Measurements from ENCODE around the gene MLX.

DNA sequence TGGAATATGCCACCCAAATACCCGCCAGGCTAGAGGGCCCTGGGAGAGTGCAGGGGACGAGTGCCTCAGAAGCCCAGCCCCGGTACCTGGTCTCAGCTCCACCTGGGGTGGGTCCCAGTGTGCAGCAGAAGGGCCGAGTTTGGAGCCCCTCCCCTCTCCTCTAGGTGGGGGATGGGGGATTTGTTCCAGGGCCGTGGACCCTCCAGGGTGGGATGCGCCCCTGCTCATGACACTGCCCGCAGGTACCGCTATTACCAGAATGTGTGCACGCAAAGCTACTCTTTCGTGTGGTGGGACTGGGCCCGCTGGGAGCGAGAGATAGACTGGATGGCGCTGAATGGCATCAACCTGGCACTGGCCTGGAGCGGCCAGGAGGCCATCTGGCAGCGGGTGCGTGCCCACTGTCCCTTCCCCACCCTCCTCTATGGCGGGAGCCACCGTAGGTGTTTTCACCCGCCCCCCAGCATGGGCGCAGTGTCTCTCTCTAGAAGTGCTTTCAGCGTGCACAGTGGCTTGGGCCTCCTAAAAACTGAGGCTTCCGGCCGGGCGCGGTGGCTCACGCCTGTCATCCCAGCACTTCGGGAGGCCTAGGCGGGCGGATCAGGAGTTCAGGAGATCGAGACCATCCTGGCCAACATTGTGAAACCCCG, 29.6 kb upstream of the MLX start:
- TF ChIP-seq, protein P1, sequence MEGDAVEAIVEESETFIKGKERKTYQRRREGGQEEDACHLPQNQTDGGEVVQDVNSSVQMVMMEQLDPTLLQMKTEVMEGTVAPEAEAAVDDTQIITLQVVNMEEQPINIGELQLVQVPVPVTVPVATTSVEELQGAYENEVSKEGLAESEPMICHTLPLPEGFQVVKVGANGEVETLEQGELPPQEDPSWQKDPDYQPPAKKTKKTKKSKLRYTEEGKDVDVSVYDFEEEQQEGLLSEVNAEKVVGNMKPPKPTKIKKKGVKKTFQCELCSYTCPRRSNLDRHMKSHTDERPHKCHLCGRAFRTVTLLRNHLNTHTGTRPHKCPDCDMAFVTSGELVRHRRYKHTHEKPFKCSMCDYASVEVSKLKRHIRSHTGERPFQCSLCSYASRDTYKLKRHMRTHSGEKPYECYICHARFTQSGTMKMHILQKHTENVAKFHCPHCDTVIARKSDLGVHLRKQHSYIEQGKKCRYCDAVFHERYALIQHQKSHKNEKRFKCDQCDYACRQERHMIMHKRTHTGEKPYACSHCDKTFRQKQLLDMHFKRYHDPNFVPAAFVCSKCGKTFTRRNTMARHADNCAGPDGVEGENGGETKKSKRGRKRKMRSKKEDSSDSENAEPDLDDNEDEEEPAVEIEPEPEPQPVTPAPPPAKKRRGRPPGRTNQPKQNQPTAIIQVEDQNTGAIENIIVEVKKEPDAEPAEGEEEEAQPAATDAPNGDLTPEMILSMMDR (conservative IDR thresholded peaks at IDR 0.05 in 1 of 2, IDR thresholded peaks at IDR 0.05 in 1 of 2; ENCODE audit: extremely low read depth in 1 of 2, insufficient read depth in 1 of 2, low read depth in 1 of 2, low read length in 2 of 2): no peak
- TF ChIP-seq EZH2 (IDR thresholded peaks at IDR 0.05; ENCODE audit: borderline replicate concordance, low read length): no peak

All from mammary epithelial cell (primary cell).